Right atrium auricular region (tissue), 2 donors: ENCODE measurements around the gene UBE2Q2. TPM values are rescaled to one million over a fixed set of nuclear protein-coding genes. Genes with fewer than 3 reads are reported as not detected.
A peak's percentile ranks its signal among the peaks of the same experiment; 100 is the strongest.
"Not testable (repeated sequence)": the region's sequence is repeated elsewhere in the genome, so short reads cannot be mapped to it uniquely, and the experiment has no call there.

Experiments
- DNase-seq: peaks from one replicate; pipeline ENCODE4 v3.0.0-alpha.2; 2019; ENCODE audit warnings: low spot score
- H3K27ac ChIP-seq, 2 donors: fragments of 200-600 bp; sonication (generic); 1 replicate in 1 of 2; 2 replicates in 1 of 2; pipeline ENCODE4 v1.5.1; 2016 to 2019
- H3K27me3 ChIP-seq, 2 donors: fragments of 200-600 bp; sonication (generic); one replicate each; pipeline versions ENCODE4 v1.5.1 to v1.6.0; 2017 to 2019
- H3K36me3 ChIP-seq: fragments of 200-600 bp; sonication (generic); one replicate; pipeline ENCODE4 v1.5.1; 2016
- H3K4me1 ChIP-seq, 2 donors: fragments of 200-600 bp; sonication (generic); one replicate each; pipeline versions ENCODE4 v1.5.1 to v1.6.0; 2017 to 2019
- H3K4me3 ChIP-seq, 2 donors: fragments of 200-600 bp; sonication (generic); 1 replicate in 1 of 2; 2 replicates in 1 of 2; pipeline ENCODE4 v1.5.1; 2017 to 2019; ENCODE audit warnings: mild to moderate bottlenecking in 1 of 2, moderate library complexity in 1 of 2
- H3K9me3 ChIP-seq, 2 donors: fragments of 200-600 bp; sonication (generic); one replicate each; pipeline ENCODE4 v1.5.1; 2019
- CTCF ChIP-seq, 2 donors: fragments of 200-600 bp; sonication (generic); IDR thresholded peaks; one replicate each; pipeline ENCODE4 v1.5.1; 2019; ENCODE audit warnings: antibody characterized with exemption in 2 of 2
- total RNA-seq, 2 donors: library from RNA; depleted of rRNA; stranded (reverse); fragments of >200 nt; gene quantifications; one replicate each; pipeline ENCODE4 v1.1.0, GENCODE V29; 2016

UBE2Q2 gene
- total RNA-seq, 2 donors from 2014 or later = 19.3 to 30.4 TPM

DNA sequence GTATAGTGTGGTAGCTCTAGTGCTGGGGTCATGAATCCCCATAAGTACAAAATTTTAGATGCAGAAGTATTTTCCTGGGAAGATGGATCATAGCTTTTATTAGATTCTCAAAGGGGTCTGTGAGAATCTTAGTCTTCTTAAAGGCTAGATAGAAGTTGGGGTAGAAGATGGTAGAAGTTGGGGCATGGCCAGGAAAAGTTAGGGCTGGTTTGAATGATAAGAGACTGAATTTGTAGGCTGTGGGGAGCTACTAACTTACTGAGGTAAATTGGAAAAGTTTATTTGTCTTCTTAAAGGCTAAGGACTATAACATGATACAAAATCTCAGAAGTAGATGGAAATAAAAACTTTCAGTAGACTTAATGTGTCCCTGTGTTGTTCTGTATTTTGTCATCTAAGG, 1.6 kb upstream of the UBE2Q2 start:
- H3K27ac ChIP-seq = no peak overlapping the region
- H3K4me3 ChIP-seq = no peak overlapping the region
- DNase-seq = no peak
- H3K4me1 ChIP-seq = peaks cover 0 to 47% of the 10 kb centered on the region in 2 donors
- H3K27me3 ChIP-seq = no peaks in the 10 kb centered on the region
- no peaks in the 10 kb centered on the region for H3K9me3 ChIP-seq
- no peaks in the 10 kb centered on the region for H3K36me3 ChIP-seq
- no peak for TF ChIP-seq CTCF (IDR thresholded peaks at IDR 0.05)

DNA sequence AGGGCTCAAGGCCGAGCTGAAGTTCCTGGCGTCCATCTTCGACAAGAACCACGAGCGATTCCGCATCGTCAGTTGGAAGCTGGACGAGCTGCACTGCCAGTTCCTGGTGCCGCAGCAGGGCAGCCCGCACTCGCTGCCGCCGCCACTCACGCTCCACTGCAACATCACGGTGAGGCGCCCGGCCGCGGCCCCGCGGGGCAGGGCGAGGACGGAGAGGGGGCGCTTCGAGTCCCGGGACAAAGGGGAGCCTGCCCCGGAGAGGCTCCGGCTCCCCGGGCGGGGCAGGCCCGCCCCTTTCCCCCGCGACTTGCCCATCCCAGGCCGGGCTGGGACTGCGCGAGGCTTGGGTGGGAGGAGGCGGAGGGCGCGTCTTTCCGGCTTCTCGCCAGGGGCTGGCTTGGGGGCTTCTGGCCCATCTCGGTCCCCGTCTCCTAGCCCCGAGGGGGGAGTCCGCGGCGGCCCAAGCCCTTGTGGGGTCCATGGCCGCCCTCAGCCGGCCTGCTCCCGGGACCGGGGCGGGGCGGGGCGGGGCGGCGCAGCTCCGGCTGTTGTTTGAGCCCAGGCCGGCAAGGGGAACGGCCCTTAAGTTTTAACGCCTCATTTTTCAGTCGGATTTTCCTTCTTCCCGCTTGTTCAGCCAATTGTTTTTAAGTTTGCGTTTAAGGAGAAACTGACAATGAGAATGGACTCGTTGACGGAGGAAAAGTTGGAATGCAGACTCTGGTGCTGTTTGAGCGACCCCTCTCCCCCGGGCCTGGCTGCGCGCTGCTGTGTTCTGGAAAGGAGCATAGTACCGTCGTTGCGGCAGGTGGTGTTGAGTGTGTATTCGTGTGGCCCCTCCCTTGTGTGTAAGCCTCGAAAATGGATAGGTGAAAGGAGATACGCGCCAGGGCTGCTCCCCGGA, 683 bp downstream of the UBE2Q2 start:
- no peaks in the 10 kb centered on the region for H3K36me3 ChIP-seq
- peak; percentile 61 for DNase-seq
- no peak for TF ChIP-seq CTCF (IDR thresholded peaks at IDR 0.05)
- peaks cover 0 to 62% of the 10 kb centered on the region in 2 donors for H3K4me1 ChIP-seq
- peak overlapping the region; percentile 89 to 95 for H3K27ac ChIP-seq
- H3K27me3 ChIP-seq = no peaks in the 10 kb centered on the region
- H3K9me3 ChIP-seq = no peaks in the 10 kb centered on the region
- H3K4me3 ChIP-seq = peak overlapping the region; percentile 87 to 96

GRCh38 chr15:75844629-75845335, 1.5 kb downstream of the UBE2Q2 start:
- H3K4me1 ChIP-seq = peaks cover 0 to 62% of the 10 kb centered on the region in 2 donors
- peak overlapping the region; percentile 87 to 96 for H3K4me3 ChIP-seq
- no peaks in the 10 kb centered on the region for H3K27me3 ChIP-seq
- H3K9me3 ChIP-seq = no peaks in the 10 kb centered on the region
- no peak for TF ChIP-seq CTCF (IDR thresholded peaks at IDR 0.05)
- DNase-seq = no peak
- peak overlapping the region; percentile 89 to 95 for H3K27ac ChIP-seq
- H3K36me3 ChIP-seq = no peaks in the 10 kb centered on the region

DNA sequence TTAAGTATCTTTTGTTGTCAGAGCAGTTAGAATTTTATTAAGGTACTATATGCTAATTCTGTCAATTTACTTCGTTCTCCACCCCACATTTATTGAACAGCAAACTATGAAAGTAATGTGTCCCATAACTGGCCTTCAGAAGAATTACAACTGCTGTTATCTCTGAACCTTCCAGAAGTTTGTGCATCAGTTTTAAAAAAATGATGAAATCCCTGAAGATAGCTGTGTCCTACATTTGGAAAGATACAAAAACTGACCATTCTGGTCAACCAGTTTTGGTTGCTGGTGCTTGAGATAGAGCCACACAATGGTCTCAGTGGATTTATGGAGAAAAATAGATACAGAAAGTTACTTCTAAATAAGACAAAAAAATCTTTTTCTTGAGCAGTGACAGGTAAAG, 5.9 kb downstream of the UBE2Q2 start:
- TF ChIP-seq CTCF (IDR thresholded peaks at IDR 0.05) = no peak
- Histone ChIP-seq H3K27me3 (no peaks in the 10 kb centered on the region), H3K4me1 (peaks cover 0 to 53% of the 10 kb centered on the region in 2 donors)

GRCh38 chr15:75850708-75851107, 7.5 kb downstream of the UBE2Q2 start:
- no peaks in the 10 kb centered on the region for H3K9me3 ChIP-seq
- no peak overlapping the region for H3K27ac ChIP-seq
- H3K4me1 ChIP-seq = peaks cover 0 to 38% of the 10 kb centered on the region in 2 donors
- peaks cover 1% of the 10 kb centered on the region for H3K36me3 ChIP-seq
- no peak for DNase-seq
- TF ChIP-seq CTCF (IDR thresholded peaks at IDR 0.05) = no peak
- H3K27me3 ChIP-seq = no peaks in the 10 kb centered on the region
- no peak overlapping the region for H3K4me3 ChIP-seq

More for the DNA sequence above, 5.9 kb downstream of the UBE2Q2 start:
- no peaks in the 10 kb centered on the region for H3K9me3 ChIP-seq
- no peak for DNase-seq
- H3K4me3 ChIP-seq = no peak overlapping the region
- no peak overlapping the region for H3K27ac ChIP-seq
- H3K36me3 ChIP-seq = no peaks in the 10 kb centered on the region

DNA sequence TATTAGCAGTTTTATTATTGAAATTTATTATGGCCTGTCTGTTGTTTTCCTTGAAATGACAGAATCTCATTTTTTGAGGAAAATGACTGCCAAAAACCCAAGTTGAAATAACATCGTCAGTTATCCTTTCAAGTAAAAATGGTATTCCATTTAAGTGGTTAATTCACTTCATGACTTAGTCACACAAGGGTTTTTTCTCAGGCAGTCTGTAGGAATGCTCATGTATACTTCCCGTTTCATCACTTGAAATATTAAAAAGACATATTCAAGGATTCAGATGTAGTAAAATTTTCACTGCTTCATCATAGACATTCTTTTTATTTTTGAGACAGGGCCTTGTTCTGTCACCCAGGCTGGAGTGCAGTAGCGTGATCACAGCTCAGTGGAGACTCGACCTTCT, 8.3 kb downstream of the UBE2Q2 start:
- H3K27ac ChIP-seq, H3K9me3 ChIP-seq, H3K36me3 ChIP-seq, H3K4me3 ChIP-seq, H3K27me3 ChIP-seq, DNase-seq: not testable (repeated sequence)
- H3K4me1 ChIP-seq = peaks cover 0 to 30% of the 10 kb centered on the region in 2 donors
